K562 (cell line): ENCODE measurements around the gene MMP28. TPM values are rescaled to one million over a fixed set of nuclear protein-coding genes. Genes with fewer than 3 reads are reported as not detected.

ENCODE experiments used
- ARID1B ChIP-seq: fragments of 450-650 bp; IDR thresholded peaks from 2 replicates; pipeline ENCODE4 v1.6.1; 2016; ENCODE audit warnings: antibody characterized with exemption, mild to moderate bottlenecking, inconsistent platforms
- BRD4 ChIP-seq: fragments of 200-600 bp; sonication (generic); IDR thresholded peaks from 2 replicates; pipeline ENCODE4 v1.6.1; 2017; ENCODE audit warnings: inconsistent platforms
- COPS2 ChIP-seq: fragments of 450-650 bp; conservative IDR thresholded peaks from 2 replicates; pipeline ENCODE4 v1.6.1; 2016; ENCODE audit warnings: mild to moderate bottlenecking, moderate library complexity
- EP300 ChIP-seq: IDR thresholded peaks from 2 replicates; pipeline ENCODE4 v1.6.1; 2012; ENCODE audit warnings: low read length, improper control_type of control experiment
- HES1 ChIP-seq: fragments of 450-650 bp; IDR thresholded peaks from 2 replicates; pipeline ENCODE4 v1.6.1; 2016; ENCODE audit warnings: low read depth, mild to moderate bottlenecking, moderate library complexity
- HINFP ChIP-seq: fragments of 450-650 bp; conservative IDR thresholded peaks from 2 replicates; pipeline ENCODE4 v1.6.1; 2016; ENCODE audit warnings: missing genetic modification characterization, low read depth, mild to moderate bottlenecking, control low read depth, missing compliant biosample characterization
- JUND ChIP-seq, 2 experiments: IDR thresholded peaks; 2 replicates in 1 of 2; 3 replicates in 1 of 2; pipeline ENCODE4 v1.6.1; 2011; ENCODE audit warnings: borderline replicate concordance in 2 of 2, low read depth in 2 of 2, low read length in 2 of 2, improper control_type of control experiment in 1 of 2, missing biosample characterization in 1 of 2, missing genetic modification characterization in 1 of 2, missing genetic modification reagents in 1 of 2
- KDM4B ChIP-seq, 2 experiments: fragments of 450-650 bp in 1 of 2; sonication (generic) in 1 of 2; IDR thresholded peaks; 2 replicates each; pipeline ENCODE4 v1.6.1; 2016 to 2017; ENCODE audit warnings: borderline replicate concordance in 2 of 2, antibody characterized with exemption in 1 of 2, low read depth in 1 of 2, mild to moderate bottlenecking in 1 of 2
- LARP7 ChIP-seq: fragments of 450-650 bp; IDR thresholded peaks from 2 replicates; pipeline ENCODE4 v1.6.1; 2016
- MCM2 ChIP-seq: fragments of 450-650 bp; IDR thresholded peaks from 2 replicates; pipeline ENCODE4 v1.6.1; 2017; ENCODE audit warnings: low read depth, mild to moderate bottlenecking
- NFATC3 ChIP-seq: fragments of 450-650 bp; IDR thresholded peaks from 2 replicates; pipeline ENCODE4 v1.6.1; 2017; ENCODE audit warnings: mild to moderate bottlenecking
- RCOR1 ChIP-seq, 2 experiments: IDR thresholded peaks; 2 replicates each; pipeline ENCODE4 v1.6.1; 2012; ENCODE audit warnings: low read depth in 2 of 2, low read length in 2 of 2, borderline replicate concordance in 1 of 2, improper control_type of control experiment in 1 of 2
- RNF2 ChIP-seq: sonication (generic); IDR thresholded peaks from 2 replicates; pipeline ENCODE4 v1.6.1; 2016
- SMARCB1 ChIP-seq: IDR thresholded peaks from 2 replicates; pipeline ENCODE4 v1.6.1; 2011; ENCODE audit warnings: improper control_type of control experiment, low read depth; ENCODE audit not compliant: insufficient read length
- WHSC1 ChIP-seq: IDR thresholded peaks from one replicate; pipeline ENCODE4 v1.6.1; 2012; ENCODE audit warnings: low read length, control low read depth, inconsistent platforms
- ZBTB1 ChIP-seq: sonication (generic); formaldehyde crosslinking; IDR thresholded peaks from 2 replicates; pipeline ENCODE4 v1.8.1; 2023; ENCODE audit warnings: missing genetic modification reagents, low read depth, mild to moderate bottlenecking, borderline replicate concordance
- ZNF232 ChIP-seq: sonication (generic); formaldehyde crosslinking; IDR thresholded peaks from 2 replicates; pipeline ENCODE4 v1.8.0; 2022; ENCODE audit warnings: mild to moderate bottlenecking, missing genetic modification reagents
- ZNF277 ChIP-seq: fragments of 250-450 bp; sonication (Bioruptor Pico); IDR thresholded peaks from 2 replicates; pipeline ENCODE4 v1.8.0; 2022; ENCODE audit warnings: inconsistent platforms, mild to moderate bottlenecking, moderate library complexity, borderline replicate concordance
- ZNF311 ChIP-seq: fragments of 250-450 bp; sonication (Bioruptor Pico); IDR thresholded peaks from 2 replicates; pipeline ENCODE4 v1.4.0; 2020; ENCODE audit warnings: mild to moderate bottlenecking, moderate library complexity
- ZNF354B ChIP-seq: fragments of 250-450 bp; sonication (Bioruptor Pico); IDR thresholded peaks from 2 replicates; pipeline ENCODE4 v1.4.0; 2020
- ZNF507 ChIP-seq: conservative IDR thresholded peaks from 2 replicates; pipeline ENCODE4 v1.6.1; 2017; ENCODE audit warnings: missing genetic modification characterization, missing compliant biosample characterization
- ZNF512 ChIP-seq: IDR thresholded peaks from 2 replicates; pipeline ENCODE4 v1.6.1; 2016; ENCODE audit warnings: missing genetic modification characterization, missing compliant biosample characterization
- polyA plus RNA-seq, 8 experiments: library from polyadenylated mRNA; depleted of rRNA in 4 of 8; stranded (reverse) in 5 of 8; unstranded in 3 of 8; fragments of >200 nt; fragmentation: Nextera tagmentation in 2 of 8; fragmentation: Illumina TruSeq in 1 of 8; extraction: Ambion mirVana in 2 of 8; extraction: Trizol in 1 of 8; gene quantifications; 2 replicates each; pipeline versions ENCODE4 v1.2.1 to v1.2.3, GENCODE V29; 2011 to 2014; ENCODE audit warnings: inconsistent platforms in 1 of 8, missing spikeins in 1 of 8
- total RNA-seq, 7 experiments: library from RNA; depleted of rRNA in 6 of 7; stranded (reverse); fragments of >200 nt in 6 of 7; fragmentation: Illumina TruSeq in 2 of 7; extraction: Trizol in 2 of 7; gene quantifications; 2 replicates each; pipeline versions ENCODE4 v1.2.1 to v1.2.3, GENCODE V29; 2011 to 2021; ENCODE audit warnings: low replicate concordance in 1 of 7

MMP28 gene
- total and polyA plus RNA-seq, 9 of the 15 experiments (the other 6 are each of a cell fraction or from before 2014, with no cell fraction given), result not detected

GRCh38 chr17:35808962-35809854 lies 13.8 kb upstream of the MMP28 start, which contains the start of gene TAF15 (continued):
- TF ChIP-seq ZNF512, result no peak
- TF ChIP-seq ZNF277, result 0 out of 2 replicates have a peak, but pooled peaks have one; percentile 14
- 0 out of 2 replicates have a peak, but pooled peaks have one; percentile 13 for TF ChIP-seq ZBTB1 (CRISPR knock-in tag)
- no peak for TF ChIP-seq LARP7
- TF ChIP-seq RCOR1 (IDR thresholded peaks at IDR 0.05; ENCODE audit: borderline replicate concordance in 1 of 2, low read depth in 2 of 2, low read length in 2 of 2), result no peak
- peak; percentile 93; the same call in 1 of the 2 replicates for TF ChIP-seq RNF2
- no peak for TF ChIP-seq WHSC1
- peak; percentile 60; the same call in 1 of the 2 replicates for TF ChIP-seq NFATC3
- TF ChIP-seq COPS2, result no peak
- TF ChIP-seq JUND (IDR thresholded peaks at IDR 0.05; ENCODE audit: borderline replicate concordance, low read depth, low read length), result peak; percentile 99
- peak; percentile 41; the same call in 1 of the 3 replicates for TF ChIP-seq JUND (tag; IDR thresholded peaks at IDR 0.05; ENCODE audit: borderline replicate concordance, low read depth, low read length)
- TF ChIP-seq ZNF507, result no peak
- 0 out of 2 replicates have a peak, but pooled peaks have one; percentile 39 for TF ChIP-seq ZNF311
- no peak for TF ChIP-seq MCM2
- no peak for TF ChIP-seq ZNF354B (CRISPR knock-in tag)
- TF ChIP-seq HINFP (tag), result no peak
- no peak; the same call in 1 of the 2 replicates for TF ChIP-seq ARID1B
- peak in 1 of 2 experiments; percentile 61; a peak in 1 of 4 replicates for TF ChIP-seq KDM4B (IDR thresholded peaks at IDR 0.05; ENCODE audit: borderline replicate concordance in 2 of 2, low read depth in 1 of 2)
- no peak for TF ChIP-seq EP300
- no peak for TF ChIP-seq BRD4
- no peak for TF ChIP-seq ZNF232 (CRISPR knock-in tag)
- TF ChIP-seq HES1, result no peak
- TF ChIP-seq SMARCB1, result no peak
